ENCODE results near the gene CNIH2.

GRCh38 chr11:66315498-66315885 lies 37.5 kb downstream of the CNIH2 start:
- no peak for TF ChIP-seq POLR2A (IDR thresholded peaks at IDR 0.05)
- no peak for TF ChIP-seq CTCF (IDR thresholded peaks at IDR 0.05)
